Activated naive CD8-positive, alpha-beta T cell (primary cell): ENCODE data around the gene PRPF40B.

ENCODE experiments used
- H3K27ac Mint-ChIP-seq: one replicate; pipeline ENCODE4 v1.8.0; 2021; ENCODE audit warnings: mixed read lengths
- H3K27me3 Mint-ChIP-seq: one replicate; pipeline ENCODE4 v1.8.0; 2021; ENCODE audit warnings: mixed read lengths
- H3K36me3 Mint-ChIP-seq: one replicate; pipeline ENCODE4 v1.8.0; 2021; ENCODE audit warnings: mixed read lengths
- H3K4me1 Mint-ChIP-seq: one replicate; pipeline ENCODE4 v1.8.0; 2021; ENCODE audit warnings: low read depth, mixed read lengths
- H3K4me3 Mint-ChIP-seq: one replicate; pipeline ENCODE4 v1.8.0; 2021; ENCODE audit warnings: mild to moderate bottlenecking, mixed read lengths
- H3K9me3 Mint-ChIP-seq: one replicate; pipeline ENCODE4 v1.8.0; 2021; ENCODE audit warnings: low read depth, mixed read lengths

The PRPF40B gene

DNA sequence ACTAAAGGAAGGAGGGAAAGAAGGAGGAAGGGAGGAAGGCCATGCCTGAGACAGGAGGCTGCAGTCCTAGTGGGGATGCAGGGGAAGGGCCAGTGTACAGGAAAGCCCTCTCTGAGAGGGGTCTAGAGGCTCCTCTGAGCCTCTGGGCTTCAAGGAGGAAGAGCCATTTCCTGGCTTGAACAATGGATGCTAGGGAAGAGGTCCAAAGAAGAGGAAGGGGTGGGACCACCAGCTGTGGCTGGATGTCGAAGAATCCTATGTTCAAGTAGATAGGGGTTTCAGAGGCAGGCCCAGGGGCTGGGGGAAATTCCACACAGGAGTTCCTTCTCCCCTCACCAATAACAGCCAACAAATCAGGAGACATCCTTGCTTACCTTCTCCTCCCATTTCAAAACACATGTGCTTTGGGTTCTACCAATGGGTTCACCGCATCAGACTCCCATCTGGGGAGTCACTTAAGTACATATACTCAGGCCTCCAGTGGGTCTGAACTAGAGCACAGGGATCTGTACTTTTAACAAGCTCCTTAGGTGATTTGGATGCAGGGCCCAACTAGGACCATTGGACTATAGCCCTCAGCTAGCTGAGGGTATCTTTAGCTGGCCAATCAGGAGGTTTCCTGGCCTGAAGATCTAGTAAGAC, 32.4 kb downstream of the PRPF40B start:
- Mint-ChIP-seq H3K27me3 (no peaks in the 10 kb centered on the region), H3K27ac (peak overlapping the region; percentile 50), H3K4me1 (peaks cover 30% of the 10 kb centered on the region), H3K9me3 (no peaks in the 10 kb centered on the region), H3K36me3 (peaks cover 15% of the 10 kb centered on the region), H3K4me3 (peak overlapping the region; percentile 13)

GRCh38 chr12:49658276-49658675, 34.9 kb downstream of the PRPF40B start:
- peak overlapping the region; percentile 68 for H3K27ac Mint-ChIP-seq
- no peaks in the 10 kb centered on the region for H3K9me3 Mint-ChIP-seq
- H3K36me3 Mint-ChIP-seq = peaks cover 25% of the 10 kb centered on the region
- H3K4me1 Mint-ChIP-seq = peaks cover 56% of the 10 kb centered on the region
- H3K27me3 Mint-ChIP-seq = no peaks in the 10 kb centered on the region
- H3K4me3 Mint-ChIP-seq = no peak overlapping the region

- Mint-ChIP-seq H3K27ac (no peak overlapping the region), H3K27me3 (no peaks in the 10 kb centered on the region), H3K4me3 (no peak overlapping the region)
These were observed 36.4 kb downstream of the PRPF40B start for GRCh38 chr12:49659753-49660152.

GRCh38 chr12:49661191-49661590, 37.8 kb downstream of the PRPF40B start:
- peak overlapping the region; percentile 97 for H3K27ac Mint-ChIP-seq

More at GRCh38 chr12:49659753-49660152, 36.4 kb downstream of the PRPF40B start:
- Mint-ChIP-seq H3K36me3 (peaks cover 23% of the 10 kb centered on the region), H3K9me3 (no peaks in the 10 kb centered on the region), H3K4me1 (peaks cover 70% of the 10 kb centered on the region)

GRCh38 chr12:49661746-49662145, 38.4 kb downstream of the PRPF40B start:
- H3K27me3 Mint-ChIP-seq = no peaks in the 10 kb centered on the region
- H3K27ac Mint-ChIP-seq = peak overlapping the region; percentile 97
- H3K9me3 Mint-ChIP-seq = no peaks in the 10 kb centered on the region
- H3K4me1 Mint-ChIP-seq = peaks cover 69% of the 10 kb centered on the region
- peaks cover 26% of the 10 kb centered on the region for H3K36me3 Mint-ChIP-seq
- peak overlapping the region; percentile 81 for H3K4me3 Mint-ChIP-seq

More at GRCh38 chr12:49661191-49661590, 37.8 kb downstream of the PRPF40B start:
- Mint-ChIP-seq H3K4me3 (peak overlapping the region; percentile 81), H3K4me1 (peaks cover 73% of the 10 kb centered on the region), H3K9me3 (no peaks in the 10 kb centered on the region), H3K36me3 (peaks cover 29% of the 10 kb centered on the region), H3K27me3 (no peaks in the 10 kb centered on the region)

DNA sequence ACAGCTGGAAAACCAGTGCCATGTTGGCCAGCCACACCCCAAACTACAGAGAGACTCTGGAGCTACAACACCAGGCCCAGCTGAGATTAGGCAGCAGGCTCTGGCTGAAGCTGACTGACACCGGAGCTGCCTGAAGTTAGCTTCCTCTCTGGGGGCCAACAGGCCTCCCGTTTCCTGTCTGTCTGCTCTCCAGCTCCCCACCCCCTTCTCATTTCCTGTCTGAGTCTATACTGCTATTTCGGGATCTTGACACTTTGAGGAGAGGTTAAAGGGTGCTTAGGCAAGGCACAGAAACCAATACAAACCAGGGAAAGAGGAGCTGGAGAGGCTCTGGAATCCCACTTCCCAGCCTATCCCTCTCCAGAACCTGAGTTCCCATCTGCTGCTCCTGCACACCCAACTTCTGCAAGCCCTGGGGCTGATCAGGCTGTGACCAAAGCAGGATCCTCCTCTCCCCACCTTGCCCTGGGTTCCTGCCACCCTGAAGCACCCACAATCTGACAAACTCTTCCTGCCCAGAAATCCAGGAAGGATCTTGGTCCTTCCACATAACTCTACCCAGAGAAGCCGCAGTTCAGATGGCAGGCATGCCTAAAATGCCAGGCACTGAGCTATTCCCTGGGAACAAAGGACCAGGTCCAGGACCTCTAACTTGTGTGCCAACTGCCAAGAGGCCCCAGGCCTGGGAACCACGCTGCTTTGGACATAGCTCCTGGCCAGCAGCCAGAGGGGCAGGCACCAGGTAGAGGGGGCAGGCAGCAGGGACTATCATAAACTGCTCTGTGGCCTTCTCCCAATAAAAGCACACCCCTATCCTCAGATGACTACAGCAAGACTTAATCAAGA, 39.9 kb downstream of the PRPF40B start:
- H3K9me3 Mint-ChIP-seq = no peaks in the 10 kb centered on the region
- peak overlapping the region; percentile 97 for H3K27ac Mint-ChIP-seq
- no peaks in the 10 kb centered on the region for H3K27me3 Mint-ChIP-seq
- H3K4me1 Mint-ChIP-seq = peaks cover 75% of the 10 kb centered on the region
- H3K36me3 Mint-ChIP-seq = peaks cover 24% of the 10 kb centered on the region
- H3K4me3 Mint-ChIP-seq = peak overlapping the region; percentile 81

DNA sequence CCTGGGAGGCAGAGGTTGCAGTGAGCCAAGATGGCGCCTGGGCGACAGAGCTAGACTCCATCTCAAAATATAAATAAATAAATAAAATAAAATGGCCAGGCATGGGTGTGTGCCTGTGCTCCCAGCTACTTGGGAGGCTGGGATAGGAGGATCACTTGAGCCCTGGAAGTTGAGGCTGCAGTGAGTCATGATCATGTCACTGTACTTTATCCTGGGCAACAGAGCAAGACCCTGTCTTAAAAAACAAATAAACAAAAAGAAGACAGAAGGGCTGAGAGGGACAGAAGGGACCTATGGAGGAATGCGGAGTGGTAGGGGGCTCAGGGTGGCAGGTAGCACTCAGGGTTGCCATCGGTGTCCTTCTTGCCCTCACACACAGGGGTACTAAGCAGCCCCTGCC, 40.8 kb downstream of the PRPF40B start:
- Mint-ChIP-seq H3K27me3 (no peaks in the 10 kb centered on the region), H3K4me3 (no peak overlapping the region), H3K27ac (peak overlapping the region; percentile 97), H3K36me3 (peaks cover 24% of the 10 kb centered on the region), H3K4me1 (peaks cover 84% of the 10 kb centered on the region), H3K9me3 (no peaks in the 10 kb centered on the region)

DNA sequence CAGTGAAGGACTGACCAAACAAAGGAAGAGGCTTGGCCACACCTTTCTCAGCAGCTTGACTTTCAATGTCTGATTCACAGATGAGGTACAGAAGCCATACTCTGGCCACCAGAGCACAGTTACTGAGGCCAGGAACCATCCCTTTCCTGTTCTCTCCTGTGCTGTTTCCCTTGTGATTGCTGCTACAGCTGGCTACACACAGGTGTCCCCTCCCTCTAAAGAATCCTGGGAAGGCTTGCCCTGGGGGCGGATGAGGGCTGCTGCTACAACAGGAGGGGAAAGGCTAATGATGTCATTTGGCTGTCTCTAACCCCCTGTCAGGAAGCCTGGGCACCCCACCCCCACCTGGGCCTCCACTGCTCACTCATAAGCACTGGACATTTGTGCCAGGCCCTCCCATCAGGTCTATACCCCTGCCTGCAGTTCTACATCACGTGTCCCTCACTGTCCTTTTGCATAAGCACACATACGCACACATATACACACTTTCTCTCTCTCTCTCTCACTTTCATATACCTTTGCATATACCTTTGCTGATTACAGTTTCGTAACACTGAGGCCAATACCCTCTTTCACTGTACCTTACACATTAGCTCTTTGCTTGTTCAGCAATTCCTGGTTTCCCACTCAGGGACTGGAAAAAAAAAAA, 41.4 kb downstream of the PRPF40B start:
- Mint-ChIP-seq H3K27me3 (no peaks in the 10 kb centered on the region), H3K36me3 (peaks cover 24% of the 10 kb centered on the region), H3K4me3 (peak overlapping the region; percentile 51), H3K4me1 (peaks cover 88% of the 10 kb centered on the region), H3K27ac (peak overlapping the region; percentile 97), H3K9me3 (no peaks in the 10 kb centered on the region)

DNA sequence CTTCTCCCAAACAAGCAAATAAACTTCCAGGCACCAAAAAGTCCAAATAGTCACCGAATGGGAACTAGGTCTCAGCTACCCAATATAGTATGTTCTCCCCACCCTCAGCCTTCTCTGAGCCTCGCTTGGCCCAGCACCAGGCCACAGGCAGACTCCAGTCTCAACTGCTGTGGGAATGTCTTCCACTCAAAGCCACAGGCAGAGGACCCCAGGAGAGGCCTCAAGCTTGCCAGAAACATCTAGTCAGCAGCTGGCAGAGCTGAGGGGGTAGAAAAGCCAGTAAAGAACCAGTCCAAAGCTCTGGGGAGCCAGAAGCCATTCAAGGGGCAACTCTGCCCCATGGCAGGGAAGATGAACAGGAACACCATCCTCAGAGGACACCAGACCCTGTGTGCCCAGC, 42.0 kb downstream of the PRPF40B start:
- H3K36me3 Mint-ChIP-seq = peaks cover 27% of the 10 kb centered on the region
- H3K27ac Mint-ChIP-seq = peak overlapping the region; percentile 97
- H3K4me1 Mint-ChIP-seq = peaks cover 93% of the 10 kb centered on the region
- no peak overlapping the region for H3K4me3 Mint-ChIP-seq
- no peaks in the 10 kb centered on the region for H3K27me3 Mint-ChIP-seq
- H3K9me3 Mint-ChIP-seq = no peaks in the 10 kb centered on the region

DNA sequence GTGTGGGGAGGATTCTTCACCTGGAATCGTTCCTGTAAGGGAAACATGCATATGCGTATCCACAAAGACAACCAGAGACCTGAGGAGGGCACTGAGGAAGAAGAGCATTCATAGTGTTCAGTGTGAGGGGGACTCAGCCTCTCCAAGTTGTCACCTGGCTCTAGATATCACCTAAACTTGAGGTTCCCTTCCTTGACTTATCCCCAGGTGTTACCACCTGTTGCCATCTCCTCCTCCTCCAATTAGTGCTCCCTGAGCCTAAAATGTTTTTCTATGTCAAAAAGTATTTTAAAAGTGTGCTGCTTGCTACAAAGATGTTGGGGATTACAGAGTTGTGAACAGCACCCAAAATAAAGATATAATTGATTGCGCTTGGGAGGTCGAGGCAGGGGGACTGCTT, 42.8 kb downstream of the PRPF40B start:
- Mint-ChIP-seq H3K36me3 (peaks cover 25% of the 10 kb centered on the region), H3K4me1 (peaks cover 93% of the 10 kb centered on the region), H3K27me3 (no peaks in the 10 kb centered on the region), H3K4me3 (no peak overlapping the region), H3K9me3 (no peaks in the 10 kb centered on the region), H3K27ac (peak overlapping the region; percentile 58)

GRCh38 chr12:49667325-49668090, 44.1 kb downstream of the PRPF40B start:
- Mint-ChIP-seq H3K36me3 (peaks cover 19% of the 10 kb centered on the region), H3K9me3 (no peaks in the 10 kb centered on the region), H3K4me3 (peak overlapping the region; percentile 58), H3K27me3 (no peaks in the 10 kb centered on the region), H3K27ac (peak overlapping the region; percentile 81), H3K4me1 (peaks cover 93% of the 10 kb centered on the region)

- Mint-ChIP-seq H3K4me1 (peaks cover 94% of the 10 kb centered on the region), H3K9me3 (no peaks in the 10 kb centered on the region), H3K36me3 (peaks cover 17% of the 10 kb centered on the region), H3K27ac (peak overlapping the region; percentile 96), H3K4me3 (peak overlapping the region; percentile 17), H3K27me3 (no peaks in the 10 kb centered on the region)
These were observed 46.4 kb downstream of the PRPF40B start for GRCh38 chr12:49669796-49670195.

DNA sequence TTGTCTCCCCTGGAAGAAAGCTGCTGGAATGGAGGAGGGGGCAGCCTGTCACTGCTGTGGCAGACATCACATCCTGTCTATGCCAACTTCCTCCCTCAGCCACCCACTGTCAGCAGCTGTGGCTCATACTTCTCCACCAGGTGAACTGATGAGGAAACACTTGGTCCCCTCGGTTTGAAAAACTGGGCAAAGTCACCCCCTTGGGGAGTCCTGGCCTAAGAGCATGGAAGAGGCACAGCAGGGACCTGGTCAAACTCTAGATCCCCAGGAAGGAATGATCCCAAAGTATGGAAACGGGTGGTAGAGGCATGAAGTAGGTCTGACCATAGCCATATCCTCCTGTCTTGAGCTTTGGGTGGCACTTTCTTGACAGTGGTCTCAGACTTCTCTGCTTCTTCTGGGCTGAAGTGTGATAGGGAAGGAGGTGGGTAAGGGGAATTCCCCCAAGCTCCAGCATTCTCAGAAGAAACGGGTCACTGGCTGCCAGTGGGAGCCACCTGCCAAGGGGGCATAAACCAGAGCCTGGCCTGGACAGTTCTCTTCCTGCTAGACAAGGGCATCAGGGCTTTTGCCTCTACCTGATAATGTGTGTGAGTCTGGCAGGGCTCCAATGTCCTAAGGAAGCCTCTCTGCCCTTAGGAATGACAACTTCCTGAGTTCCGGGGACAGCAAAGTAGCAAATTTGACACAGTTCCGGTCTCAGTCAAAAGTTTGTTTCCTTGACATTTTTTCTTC, 47.8 kb downstream of the PRPF40B start:
- no peaks in the 10 kb centered on the region for H3K9me3 Mint-ChIP-seq
- peak overlapping the region; percentile 79 for H3K4me3 Mint-ChIP-seq
- H3K27me3 Mint-ChIP-seq = no peaks in the 10 kb centered on the region

More for the DNA sequence above, 47.8 kb downstream of the PRPF40B start:
- peaks cover 11% of the 10 kb centered on the region for H3K36me3 Mint-ChIP-seq
- peak overlapping the region; percentile 96 for H3K27ac Mint-ChIP-seq
- peaks cover 95% of the 10 kb centered on the region for H3K4me1 Mint-ChIP-seq
